ENCODE measurements around the gene DTNB.

DTNB gene

GRCh38 chr2:25651066-25651465, 22.3 kb downstream of the DTNB start (continued):
- TF ChIP-seq ZNF596 (tag by site-specific recombination; IDR thresholded peaks at IDR 0.05) (no peak), ZNF426 (tag by site-specific recombination; IDR thresholded peaks at IDR 0.05) (no peak), IKZF3 (tag by site-specific recombination; IDR thresholded peaks at IDR 0.05) (no peak), CTCF (tag by site-specific recombination; IDR thresholded peaks at IDR 0.05) (no peak), ZNF138 (tag by site-specific recombination; IDR thresholded peaks at IDR 0.05; ENCODE audit: borderline replicate concordance) (no peak), ZNF37A (tag by site-specific recombination; IDR thresholded peaks at IDR 0.05) (no peak)

- no peak overlapping the region for H3K4me3 ChIP-seq (ENCODE audit: low read depth, low read length)
- POLR2A ChIA-PET = no interaction called here
- H3K36me3 ChIP-seq (ENCODE audit: control insufficient read depth in 2 of 2, insufficient read depth in 1 of 2, low read length in 2 of 2) = peaks cover 0 to 15% of the 10 kb centered on the region in 2 experiments
- no peaks in the 10 kb centered on the region for H3K4me1 ChIP-seq (ENCODE audit: control insufficient read depth, insufficient read depth, low read length)
- TF ChIP-seq ZNF692 (tag by site-specific recombination; IDR thresholded peaks at IDR 0.05) (no peak), GLIS2 (tag by site-specific recombination; IDR thresholded peaks at IDR 0.05) (no peak), ZNF292 (tag by site-specific recombination; IDR thresholded peaks at IDR 0.05; ENCODE audit: borderline replicate concordance, low read depth) (no peak), SCRT1 (tag by site-specific recombination; IDR thresholded peaks at IDR 0.05; ENCODE audit: borderline replicate concordance) (no peak), ZNF660 (tag by site-specific recombination; IDR thresholded peaks at IDR 0.05) (no peak), BCL11A (tag by site-specific recombination; IDR thresholded peaks at IDR 0.05; ENCODE audit: low read depth) (no peak), ZNF10 (tag by site-specific recombination; IDR thresholded peaks at IDR 0.05) (no peak), ZNF701 (tag by site-specific recombination; IDR thresholded peaks at IDR 0.05) (no peak), ZNF155 (tag by site-specific recombination; IDR thresholded peaks at IDR 0.05) (no peak), ZNF639 (tag by site-specific recombination; IDR thresholded peaks at IDR 0.05) (no peak), ZNF558 (tag by site-specific recombination; IDR thresholded peaks at IDR 0.05) (no peak), ZNF391 (tag by site-specific recombination; IDR thresholded peaks at IDR 0.05; ENCODE audit: borderline replicate concordance, low read depth) (no peak), ZSCAN16 (tag by site-specific recombination; IDR thresholded peaks at IDR 0.05) (no peak)
- no peak overlapping the region for H3K27ac ChIP-seq (ENCODE audit: extremely low read depth, low read depth, low read length)
- CTCF ChIA-PET = interaction anchor here (0.6 kb wide), 1 partner anchor 132 kb away, joined by 4 read pairs; no protein-coding TSS in a partner anchor
- no peaks in the 10 kb centered on the region for H3K9me3 ChIP-seq (ENCODE audit: control insufficient read depth, insufficient read depth, low read depth, low read length)
Observed at GRCh38 chr2:25650256-25650655, 23.1 kb downstream of the DTNB start.

- TF ChIP-seq ZNF548 (tag by site-specific recombination; IDR thresholded peaks at IDR 0.05) = no peak
- no peak for TF ChIP-seq KLF17 (tag by site-specific recombination; IDR thresholded peaks at IDR 0.05)
- TF ChIP-seq FEZF1 (tag by site-specific recombination; IDR thresholded peaks at IDR 0.05) = no peak
- no peak for TF ChIP-seq ZNF600 (tag by site-specific recombination; IDR thresholded peaks at IDR 0.05)
- no peak for TF ChIP-seq ZNF221 (tag by site-specific recombination; IDR thresholded peaks at IDR 0.05; ENCODE audit: borderline replicate concordance)
- TF ChIP-seq ZNF830 (tag by site-specific recombination; IDR thresholded peaks at IDR 0.05; ENCODE audit: low read depth) = no peak
- no peak for TF ChIP-seq RBAK (tag by site-specific recombination; IDR thresholded peaks at IDR 0.05)
- no peak for TF ChIP-seq AEBP2 (tag by site-specific recombination; IDR thresholded peaks at IDR 0.05; ENCODE audit: borderline replicate concordance)
- no peak for TF ChIP-seq ZNF335 (tag by site-specific recombination; conservative IDR thresholded peaks at IDR 0.05)
- no peak for TF ChIP-seq ZNF174 (tag by site-specific recombination; IDR thresholded peaks at IDR 0.05)
- Histone ChIP-seq H3K4me1 (ENCODE audit: control insufficient read depth, insufficient read depth, low read length) (no peaks in the 10 kb centered on the region), H3K27ac (ENCODE audit: extremely low read depth, low read depth, low read length) (no peak overlapping the region), H3K4me3 (ENCODE audit: low read depth, low read length) (no peak overlapping the region), H3K9me3 (ENCODE audit: control insufficient read depth, insufficient read depth, low read depth, low read length) (no peaks in the 10 kb centered on the region), H3K36me3 (ENCODE audit: control insufficient read depth in 2 of 2, insufficient read depth in 1 of 2, low read length in 2 of 2) (peaks cover 0 to 15% of the 10 kb centered on the region in 2 experiments)
- CTCF ChIA-PET = no interaction called here
- POLR2A ChIA-PET = no interaction called here
Observed at GRCh38 chr2:25649786-25650185, 23.6 kb downstream of the DTNB start.
